ENCODE measurements around the gene ZNF503. TPM values are rescaled to one million over a fixed set of nuclear protein-coding genes. Genes with fewer than 3 reads are reported as not detected.
A peak's percentile ranks its signal among the peaks of the same experiment; 100 is the strongest.

ZNF503 gene
- polyA plus RNA-seq, 2 of the 4 experiments (the other 2 are of a cell fraction): 0.54 to 12.8 TPM

DNA sequence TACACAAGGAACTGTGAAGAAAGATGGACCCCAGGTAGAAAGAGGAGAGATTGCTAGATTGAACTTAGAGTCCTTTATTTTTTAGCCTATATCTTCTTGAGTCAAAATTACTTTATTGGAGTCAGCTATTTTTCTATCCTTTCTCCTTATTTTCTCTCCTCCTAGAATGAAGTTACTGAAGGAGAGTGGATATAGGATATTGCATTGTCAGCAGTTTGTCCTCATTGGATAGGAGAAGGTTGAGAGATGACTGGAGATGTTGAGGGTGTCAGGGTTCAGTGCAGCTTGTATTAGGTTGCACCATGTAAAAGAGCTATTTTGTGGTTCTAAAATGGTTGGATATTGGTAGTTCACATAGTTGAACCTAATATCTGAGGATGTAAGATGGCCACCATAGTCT, 35.3 kb upstream of the ZNF503 start:
- CTCF ChIA-PET: no interaction called here
- FAIRE-seq (no peak), ATAC-seq (no peak), DNase-seq (ENCODE audit: low read depth in 1 of 2, low spot score in 1 of 2) (no peak)
- H3K9me3 ChIP-seq: no peaks in the 10 kb centered on the region
- peaks cover 7% of the 10 kb centered on the region; the same call in 1 of the 3 replicates for H3K4me1 ChIP-seq
- no peak overlapping the region for H3K27ac ChIP-seq
- no peak for TF ChIP-seq RCOR1 (IDR thresholded peaks at IDR 0.05; ENCODE audit: low read depth, low read length)
- peak; percentile 98 for TF ChIP-seq MAFK (IDR thresholded peaks at IDR 0.05; ENCODE audit: partially characterized antibody)
- no peak overlapping the region for H3K4me2 ChIP-seq
- H3K4me3 ChIP-seq: no peak overlapping the region
- POLR2A ChIA-PET: no interaction called here

DNA sequence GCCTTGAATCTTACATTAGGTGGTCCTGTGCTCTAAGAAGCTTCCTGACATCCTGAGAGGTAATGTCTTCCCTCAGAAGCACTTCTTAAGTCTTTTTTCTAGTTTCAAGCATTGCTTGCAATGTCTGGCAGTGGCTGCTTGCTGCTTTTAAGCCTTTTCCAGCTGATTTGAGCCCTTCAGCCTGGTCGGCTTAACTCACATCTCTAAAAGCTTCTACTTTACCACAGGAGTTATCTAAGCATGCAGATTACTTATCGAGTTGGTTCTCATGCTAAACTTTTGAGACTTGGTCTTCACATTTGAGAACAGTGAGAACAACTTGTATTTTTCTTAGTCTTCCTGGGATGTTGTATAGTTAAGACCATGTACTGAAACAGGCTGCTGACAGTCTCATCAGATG, 33.7 kb upstream of the ZNF503 start:
- WGBS (ENCODE audit: missing lambda C conversion rate): 58% methylated on average over 2 of the region's 2 CpGs
- no peak for TF ChIP-seq CHD4 (IDR thresholded peaks at IDR 0.05; ENCODE audit: borderline replicate concordance)
- TF ChIP-seq JUNB (IDR thresholded peaks at IDR 0.05): no peak
- TF ChIP-seq CBX8 (IDR thresholded peaks at IDR 0.05): no peak
- no peak for TF ChIP-seq FOXS1 (CRISPR knock-in tag; IDR thresholded peaks at IDR 0.05)
- TF ChIP-seq JUN (IDR thresholded peaks at IDR 0.05): no peak
- TF ChIP-seq, protein P1, sequence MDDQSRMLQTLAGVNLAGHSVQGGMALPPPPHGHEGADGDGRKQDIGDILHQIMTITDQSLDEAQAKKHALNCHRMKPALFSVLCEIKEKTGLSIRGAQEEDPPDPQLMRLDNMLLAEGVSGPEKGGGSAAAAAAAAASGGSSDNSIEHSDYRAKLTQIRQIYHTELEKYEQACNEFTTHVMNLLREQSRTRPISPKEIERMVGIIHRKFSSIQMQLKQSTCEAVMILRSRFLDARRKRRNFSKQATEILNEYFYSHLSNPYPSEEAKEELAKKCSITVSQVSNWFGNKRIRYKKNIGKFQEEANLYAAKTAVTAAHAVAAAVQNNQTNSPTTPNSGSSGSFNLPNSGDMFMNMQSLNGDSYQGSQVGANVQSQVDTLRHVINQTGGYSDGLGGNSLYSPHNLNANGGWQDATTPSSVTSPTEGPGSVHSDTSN (IDR thresholded peaks at IDR 0.05): no peak
- no peak for TF ChIP-seq CHD2 (IDR thresholded peaks at IDR 0.05; ENCODE audit: low read length, partially characterized antibody)
- TF ChIP-seq, protein P2, sequence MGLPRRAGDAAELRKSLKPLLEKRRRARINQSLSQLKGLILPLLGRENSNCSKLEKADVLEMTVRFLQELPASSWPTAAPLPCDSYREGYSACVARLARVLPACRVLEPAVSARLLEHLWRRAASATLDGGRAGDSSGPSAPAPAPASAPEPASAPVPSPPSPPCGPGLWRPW (IDR thresholded peaks at IDR 0.05): no peak
- TF ChIP-seq RAD21 (conservative IDR thresholded peaks at IDR 0.05 in 1 of 2, IDR thresholded peaks at IDR 0.05 in 1 of 2): no peak
- TF ChIP-seq POLR2A (IDR thresholded peaks at IDR 0.05; ENCODE audit: low read length): no peak
- TF ChIP-seq, protein P3, sequence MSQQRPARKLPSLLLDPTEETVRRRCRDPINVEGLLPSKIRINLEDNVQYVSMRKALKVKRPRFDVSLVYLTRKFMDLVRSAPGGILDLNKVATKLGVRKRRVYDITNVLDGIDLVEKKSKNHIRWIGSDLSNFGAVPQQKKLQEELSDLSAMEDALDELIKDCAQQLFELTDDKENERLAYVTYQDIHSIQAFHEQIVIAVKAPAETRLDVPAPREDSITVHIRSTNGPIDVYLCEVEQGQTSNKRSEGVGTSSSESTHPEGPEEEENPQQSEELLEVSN (IDR thresholded peaks at IDR 0.05; ENCODE audit: borderline replicate concordance, low read depth): no peak
- no peak for TF ChIP-seq KDM1A (IDR thresholded peaks at IDR 0.05; ENCODE audit: low read depth)
- TF ChIP-seq POLR2AphosphoS2 (conservative IDR thresholded peaks at IDR 0.05; ENCODE audit: low read length): no peak
- no peak for TF ChIP-seq KDM5A (IDR thresholded peaks at IDR 0.05)
- no peak for TF ChIP-seq ZFP36 (IDR thresholded peaks at IDR 0.05; ENCODE audit: borderline replicate concordance, partially characterized antibody)
- TF ChIP-seq PHF8 (IDR thresholded peaks at IDR 0.05; ENCODE audit: borderline replicate concordance, low read depth): no peak
- TF ChIP-seq, protein P4, sequence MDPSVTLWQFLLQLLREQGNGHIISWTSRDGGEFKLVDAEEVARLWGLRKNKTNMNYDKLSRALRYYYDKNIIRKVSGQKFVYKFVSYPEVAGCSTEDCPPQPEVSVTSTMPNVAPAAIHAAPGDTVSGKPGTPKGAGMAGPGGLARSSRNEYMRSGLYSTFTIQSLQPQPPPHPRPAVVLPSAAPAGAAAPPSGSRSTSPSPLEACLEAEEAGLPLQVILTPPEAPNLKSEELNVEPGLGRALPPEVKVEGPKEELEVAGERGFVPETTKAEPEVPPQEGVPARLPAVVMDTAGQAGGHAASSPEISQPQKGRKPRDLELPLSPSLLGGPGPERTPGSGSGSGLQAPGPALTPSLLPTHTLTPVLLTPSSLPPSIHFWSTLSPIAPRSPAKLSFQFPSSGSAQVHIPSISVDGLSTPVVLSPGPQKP (IDR thresholded peaks at IDR 0.05; ENCODE audit: low read depth, low read length): no peak
- no peak for TF ChIP-seq TFCP2L1 (CRISPR knock-in tag; IDR thresholded peaks at IDR 0.05)
- TF ChIP-seq FOSB (CRISPR knock-in tag; IDR thresholded peaks at IDR 0.05): no peak
- TF ChIP-seq TP53 (CRISPR knock-in tag; IDR thresholded peaks at IDR 0.05): no peak
- ATAC-seq (no peak), FAIRE-seq (no peak), DNase-seq (ENCODE audit: low read depth in 1 of 2, low spot score in 1 of 2) (no peak)
- Histone ChIP-seq H3K9me3 (no peaks in the 10 kb centered on the region), H3K27ac (no peak overlapping the region), H3K4me1 (peaks cover 17% of the 10 kb centered on the region), H3K4me3 (no peak overlapping the region), H3K4me2 (no peak overlapping the region)
- CTCF ChIA-PET: interaction anchor here (1.2 to 1.8 kb wide), 2 partner anchors 10 to 13 kb away, joined by 4 to 6 read pairs; no protein-coding TSS in a partner anchor
- POLR2A ChIA-PET: no interaction called here

DNA sequence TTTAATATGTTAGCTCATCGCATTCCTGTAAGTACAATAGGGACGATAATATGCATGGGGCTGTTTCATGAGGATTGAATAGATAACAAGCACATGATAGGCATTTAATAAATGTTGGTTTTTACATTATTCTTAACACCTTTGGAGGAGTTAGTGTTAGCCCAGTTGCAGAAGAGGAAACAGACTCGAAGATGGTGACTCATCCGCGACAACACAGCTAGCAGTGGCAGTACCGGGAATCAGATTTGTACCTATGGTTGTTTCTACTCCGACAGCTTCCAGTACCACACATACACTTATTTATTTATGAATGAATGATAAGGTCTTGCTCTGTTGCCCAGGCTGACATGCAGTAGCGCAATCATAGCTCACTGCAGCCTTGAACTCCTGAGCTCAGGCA, 32.7 kb upstream of the ZNF503 start:
- ATAC-seq (no peak), FAIRE-seq (no peak), DNase-seq (ENCODE audit: low read depth in 1 of 2, low spot score in 1 of 2) (no peak)
- H3K9me3 ChIP-seq: no peaks in the 10 kb centered on the region
- ChIA-PET POLR2A (interaction anchor here (0.7 kb wide), 1 partner anchor 32 kb away, joined by 3 read pairs; no protein-coding TSS in a partner anchor), CTCF (interaction anchor here (0.6 to 2.1 kb wide), 5 partner anchors 11 to 336 kb away, joined by 3 to 6 read pairs (median 4); no protein-coding TSS in a partner anchor)
- H3K27ac ChIP-seq: no peak overlapping the region
- WGBS (ENCODE audit: missing lambda C conversion rate): 84% methylated on average over 8 of the region's 8 CpGs
- no peak for TF ChIP-seq FOSL2 (IDR thresholded peaks at IDR 0.05)
- peak; percentile 36; the same call in 1 of the 2 replicates for TF ChIP-seq FOSL2 (CRISPR knock-in tag; IDR thresholded peaks at IDR 0.05)
- no peak for TF ChIP-seq JUN (IDR thresholded peaks at IDR 0.05)
- peaks cover 27% of the 10 kb centered on the region for H3K4me1 ChIP-seq
- no peak overlapping the region for H3K4me3 ChIP-seq
- no peak overlapping the region for H3K4me2 ChIP-seq

Measured in A549 (cell line).